Activated B cell treated with CpG ODN at 0.5 μM for 24 hours (primary cell): ENCODE measurements around the gene MSANTD3. TPM values are rescaled to one million over a fixed set of nuclear protein-coding genes. Genes with fewer than 3 reads are reported as not detected.

Source experiments
- ATAC-seq: fragments of 200-7000 bp; cut with Tn5 transposase; one replicate; pipeline ENCODE4 v1.10.0; 2021; ENCODE audit warnings: low read depth, mild to moderate bottlenecking, moderate library complexity
- CTCF ChIA-PET: fragments of 350-600 bp; sonication (Branson Sonifier 250); formaldehyde crosslinking; loops from one replicate; lab custom pipeline; 2021; ENCODE audit warnings: antibody characterized with exemption; lab: Charles Lee
- POLR2A ChIA-PET: fragments of 350-600 bp; sonication (Branson Sonifier 250); formaldehyde crosslinking; loops from one replicate; lab custom pipeline; 2021; ENCODE audit warnings: antibody characterized with exemption; lab: Charles Lee
- DNase-seq: peaks from one replicate; pipeline ENCODE4 v3.0.0; 2022
- H3K27ac Mint-ChIP-seq: one replicate; pipeline ENCODE4 v1.8.0; 2020; ENCODE audit warnings: mixed read lengths
- H3K27me3 Mint-ChIP-seq: one replicate; pipeline ENCODE4 v1.8.0; 2021; ENCODE audit warnings: mixed read lengths
- H3K36me3 Mint-ChIP-seq: one replicate; pipeline ENCODE4 v1.8.0; 2021; ENCODE audit warnings: low read depth, mixed read lengths
- H3K4me1 Mint-ChIP-seq: one replicate; pipeline ENCODE4 v1.8.0; 2021; ENCODE audit warnings: mixed read lengths
- H3K4me3 Mint-ChIP-seq: one replicate; pipeline ENCODE4 v1.8.0; 2020; ENCODE audit warnings: mild to moderate bottlenecking, mixed read lengths
- H3K9me3 Mint-ChIP-seq: one replicate; pipeline ENCODE4 v1.8.0; 2020; ENCODE audit warnings: mixed read lengths
- CTCF ChIP-seq: fragments of 200-600 bp; IDR thresholded peaks from one replicate; pipeline ENCODE4 v1.8.0; 2022; ENCODE audit warnings: antibody characterized with exemption, mild to moderate bottlenecking
- intact Hi-C: fragments of 100-400 bp; cut with micrococcal nuclease; formaldehyde crosslinking; loops from one replicate; pipeline ENCODE4 v1.15.1; 2024
- total RNA-seq: library from RNA; stranded (reverse); gene quantifications from 2 replicates; pipeline ENCODE4 v1.2.3, GENCODE V29; 2022

The MSANTD3 gene
- total RNA-seq, 1 donor from 2014 or later = 13.0 TPM

DNA sequence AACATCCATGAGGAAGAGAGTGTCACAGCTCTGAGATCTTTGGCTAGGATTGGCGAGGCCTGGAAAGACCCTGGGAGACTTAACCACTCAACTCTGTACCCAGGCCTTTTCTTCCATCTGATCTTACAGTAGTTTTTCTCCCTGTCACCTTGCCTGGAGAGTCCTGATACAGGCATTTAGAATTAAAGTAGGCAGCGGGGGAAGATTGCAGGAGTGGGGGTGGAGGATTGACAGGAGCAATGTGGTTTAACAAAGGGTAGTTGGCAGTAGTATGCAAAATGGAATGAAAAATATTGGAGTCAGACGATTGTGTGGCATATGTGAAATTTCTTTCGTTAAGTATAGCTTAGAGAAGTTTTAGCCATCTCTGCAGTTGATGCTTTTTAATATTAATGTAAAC is 62.9 kb downstream of the MSANTD3 start:
- no peaks in the 10 kb centered on the region for H3K36me3 Mint-ChIP-seq
- H3K9me3 Mint-ChIP-seq = no peaks in the 10 kb centered on the region
- DNase-seq (no peak), ATAC-seq (no peak)
- ChIA-PET POLR2A (no interaction called here), CTCF (no interaction called here)
- H3K4me1 Mint-ChIP-seq = no peaks in the 10 kb centered on the region
- H3K4me3 Mint-ChIP-seq = no peak overlapping the region
- no peak overlapping the region for H3K27ac Mint-ChIP-seq
- no peak for TF ChIP-seq CTCF
- H3K27me3 Mint-ChIP-seq = no peaks in the 10 kb centered on the region
- intact Hi-C loops = no loop called here

GRCh38 chr9:100492952-100493351 is 66.0 kb downstream of the MSANTD3 start:
- intact Hi-C loops = no loop called here
- Mint-ChIP-seq H3K27me3 (no peaks in the 10 kb centered on the region), H3K9me3 (no peaks in the 10 kb centered on the region), H3K36me3 (no peaks in the 10 kb centered on the region), H3K4me3 (no peak overlapping the region), H3K4me1 (no peaks in the 10 kb centered on the region), H3K27ac (no peak overlapping the region)
- CTCF ChIA-PET = no interaction called here
- ATAC-seq (no peak), DNase-seq (no peak)
- TF ChIP-seq CTCF = no peak
- POLR2A ChIA-PET = no interaction called here

DNA sequence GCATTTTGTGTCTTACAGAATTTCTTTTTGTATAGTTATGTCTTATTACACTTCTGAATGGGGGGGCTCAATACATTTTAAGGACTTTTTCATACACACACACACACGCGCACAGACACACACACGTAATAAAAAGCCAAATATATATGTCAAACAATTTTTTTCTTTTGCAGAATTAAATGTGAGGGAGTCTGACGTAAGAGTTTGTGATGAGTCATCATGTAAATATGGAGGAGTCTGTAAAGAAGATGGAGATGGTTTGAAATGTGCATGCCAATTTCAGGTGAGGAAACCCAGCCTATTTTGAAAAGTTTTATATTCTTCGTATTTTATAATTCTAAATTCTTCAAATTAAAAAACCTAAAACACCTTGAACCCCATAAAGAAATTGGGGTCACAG is 71.6 kb downstream of the MSANTD3 start:
- H3K27me3 Mint-ChIP-seq = no peaks in the 10 kb centered on the region
- no peak overlapping the region for H3K4me3 Mint-ChIP-seq
- H3K27ac Mint-ChIP-seq = no peak overlapping the region
- CTCF ChIA-PET = no interaction called here
- H3K9me3 Mint-ChIP-seq = no peaks in the 10 kb centered on the region
- H3K36me3 Mint-ChIP-seq = no peaks in the 10 kb centered on the region
- no peak for TF ChIP-seq CTCF
- intact Hi-C loops = no loop called here
- DNase-seq (no peak), ATAC-seq (no peak)
- POLR2A ChIA-PET = no interaction called here
- H3K4me1 Mint-ChIP-seq = peaks cover 4% of the 10 kb centered on the region

- H3K27me3 Mint-ChIP-seq = no peaks in the 10 kb centered on the region
- no peak overlapping the region for H3K27ac Mint-ChIP-seq
- no peak for TF ChIP-seq CTCF
- no peak for DNase-seq
- ATAC-seq = no peak
- no peaks in the 10 kb centered on the region for H3K9me3 Mint-ChIP-seq
- intact Hi-C loops = no loop called here
- peaks cover 4% of the 10 kb centered on the region for H3K4me1 Mint-ChIP-seq
- ChIA-PET POLR2A (no interaction called here), CTCF (no interaction called here)
- H3K4me3 Mint-ChIP-seq = no peak overlapping the region
- H3K36me3 Mint-ChIP-seq = no peaks in the 10 kb centered on the region
Measured at GRCh38 chr9:100499460-100499859, 72.5 kb downstream of the MSANTD3 start.

GRCh38 chr9:100499866-100500265 is 72.9 kb downstream of the MSANTD3 start:
- intact Hi-C loops = no loop called here

More at GRCh38 chr9:100499866-100500265, 72.9 kb downstream of the MSANTD3 start:
- Mint-ChIP-seq H3K4me3 (no peak overlapping the region), H3K27me3 (no peaks in the 10 kb centered on the region), H3K4me1 (peaks cover 4% of the 10 kb centered on the region), H3K27ac (no peak overlapping the region), H3K36me3 (no peaks in the 10 kb centered on the region), H3K9me3 (no peaks in the 10 kb centered on the region)
- POLR2A ChIA-PET = no interaction called here
- DNase-seq (no peak), ATAC-seq (no peak)
- CTCF ChIA-PET = no interaction called here
- TF ChIP-seq CTCF = no peak

Other genes with a start within 250 kb of the MSANTD3 start
- 26.5 and 28.7 TPM in 2 replicates for gene TEX10, start 74.2 kb upstream of the MSANTD3 start, total RNA-seq
- gene TMEFF1, start 46.0 kb downstream of the MSANTD3 start, total RNA-seq = 0.29 TPM in 1 of 2 replicates, not detected in the other
- gene CAVIN4, start 150.9 kb downstream of the MSANTD3 start, total RNA-seq = 0.09 TPM in 1 of 2 replicates, not detected in the other